SU-DHL-6 (cell line): ENCODE results near the gene MAU2.

Source experiments
- H2AFZ ChIP-seq: fragments of 200-600 bp; sonication (generic); 2 replicates; pipeline ENCODE4 v1.6.1; 2014; ENCODE audit warnings: low read depth, mild to moderate bottlenecking, moderate library complexity, mixed read lengths, antibody characterized with exemption, low read length; ENCODE audit not compliant: severe bottlenecking
- H3F3A ChIP-seq: fragments of 200-600 bp; shearing (Covaris generic); 2 replicates; pipeline ENCODE4 v1.6.0; 2016; ENCODE audit warnings: antibody characterized with exemption, mild to moderate bottlenecking; ENCODE audit not compliant: insufficient read depth
- H3K27ac ChIP-seq: fragments of 200-600 bp; sonication (generic); 2 replicates; pipeline ENCODE4 v1.5.1; 2016; ENCODE audit warnings: low read depth, mild to moderate bottlenecking, low read length, moderate library complexity, mixed read lengths
- H3K27me3 ChIP-seq: fragments of 200-600 bp; sonication (generic), shearing (Covaris generic); 2 replicates; pipeline ENCODE4 v1.6.0; 2014; ENCODE audit warnings: mild to moderate bottlenecking, low read length
- H3K36me3 ChIP-seq: fragments of 200-600 bp; sonication (generic); 2 replicates; pipeline ENCODE4 v1.6.1; 2014; ENCODE audit warnings: mild to moderate bottlenecking, low read length, mixed read lengths
- H3K4me2 ChIP-seq: fragments of 300-600, 200-600 bp; shearing (Covaris generic), sonication (generic); 2 replicates; pipeline ENCODE4 v1.6.0; 2014; ENCODE audit warnings: low read length, low read depth, mild to moderate bottlenecking; ENCODE audit not compliant: poor library complexity, severe bottlenecking
- H3K4me3 ChIP-seq: fragments of 200-600 bp; sonication (generic); 2 replicates; pipeline ENCODE4 v1.5.1; 2014; ENCODE audit warnings: antibody characterized with exemption, low read length, mild to moderate bottlenecking, mixed read lengths; ENCODE audit not compliant: insufficient read depth, poor library complexity, severe bottlenecking
- H3K79me2 ChIP-seq: fragments of 200-600 bp; sonication (generic); 2 replicates; pipeline ENCODE4 v1.6.1; 2014; ENCODE audit warnings: mild to moderate bottlenecking, low read length, moderate library complexity; ENCODE audit not compliant: insufficient read depth
- H3K9ac ChIP-seq: fragments of 200-600 bp; sonication (generic); 2 replicates; pipeline ENCODE4 v1.7.0; 2014; ENCODE audit warnings: mild to moderate bottlenecking, low read length
- H3K9me2 ChIP-seq: fragments of 200-600 bp; sonication (generic); replicated peaks from 2 replicates; pipeline ENCODE4 v1.6.1; 2014; ENCODE audit warnings: low read length; ENCODE audit not compliant: insufficient read depth
- H3K9me3 ChIP-seq: fragments of 200-600 bp; sonication (generic); 2 replicates; pipeline ENCODE4 v1.6.1; 2014; ENCODE audit warnings: low read length, mixed read lengths; ENCODE audit not compliant: insufficient read depth
- H4K20me1 ChIP-seq: fragments of 200-600 bp; sonication (generic); 2 replicates; pipeline ENCODE4 v1.6.1; 2014; ENCODE audit warnings: low read depth, mild to moderate bottlenecking, antibody characterized with exemption, low read length, moderate library complexity, mixed read lengths
- CTCF ChIP-seq: fragments of 200-600 bp; sonication (generic); IDR thresholded peaks from one replicate; pipeline ENCODE4 v1.5.1; 2017; ENCODE audit warnings: antibody characterized with exemption, mild to moderate bottlenecking, low read length, moderate library complexity; ENCODE audit not compliant: insufficient read depth, poor library complexity, severe bottlenecking
- EZH2phosphoT487 ChIP-seq: fragments of 200-600 bp; sonication (generic), shearing (Covaris generic); conservative IDR thresholded peaks from 2 replicates; pipeline ENCODE4 v1.6.1; 2018; ENCODE audit warnings: mild to moderate bottlenecking, antibody characterized with exemption, low read length, moderate library complexity, mixed read lengths

The MAU2 gene

DNA sequence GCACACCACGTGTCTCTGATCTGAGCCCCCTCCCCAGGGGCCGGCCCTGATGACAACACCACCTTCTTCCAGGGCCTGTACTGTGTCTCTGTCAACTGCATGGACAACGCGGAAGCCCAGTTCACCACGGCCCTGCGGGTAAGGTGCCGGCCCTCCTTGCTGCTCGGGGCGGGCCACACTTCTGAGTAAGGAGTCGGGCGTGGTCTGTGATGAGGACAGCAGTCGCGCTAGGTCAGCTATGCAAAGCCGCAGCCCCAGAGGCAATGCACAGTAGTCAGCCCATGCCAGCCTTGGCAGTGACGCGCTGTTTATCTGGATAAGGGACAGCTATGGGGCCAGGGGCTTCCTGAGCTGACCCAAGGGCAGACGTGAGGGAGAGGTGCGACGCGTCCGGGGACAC lies 24.6 kb downstream of the MAU2 start:
- Histone ChIP-seq H2AFZ (no peak overlapping the region), H3K4me2 (no peak overlapping the region), H4K20me1 (no peaks in the 10 kb centered on the region), H3K9ac (no peak overlapping the region), H3K27me3 (no peaks in the 10 kb centered on the region), H3K36me3 (no peaks in the 10 kb centered on the region), H3K27ac (no peak overlapping the region), H3K9me2 (no peaks in the 10 kb centered on the region), H3K9me3 (no peaks in the 10 kb centered on the region), H3K79me2 (no peaks in the 10 kb centered on the region), H3F3A (no peaks in the 10 kb centered on the region), H3K4me3 (no peak overlapping the region)
- no peak for TF ChIP-seq EZH2phosphoT487
- no peak for TF ChIP-seq CTCF

- no peaks in the 10 kb centered on the region for H3K27me3 ChIP-seq
- H3K9ac ChIP-seq = no peak overlapping the region
- H3K4me3 ChIP-seq = no peak overlapping the region
- H3K79me2 ChIP-seq = no peaks in the 10 kb centered on the region
- TF ChIP-seq EZH2phosphoT487 = no peak
- TF ChIP-seq CTCF = no peak
- no peaks in the 10 kb centered on the region for H3K9me2 ChIP-seq
- no peaks in the 10 kb centered on the region for H3K9me3 ChIP-seq
- H2AFZ ChIP-seq = no peak overlapping the region
- no peaks in the 10 kb centered on the region for H3F3A ChIP-seq
- H4K20me1 ChIP-seq = no peaks in the 10 kb centered on the region
- no peaks in the 10 kb centered on the region for H3K36me3 ChIP-seq
- H3K27ac ChIP-seq = no peak overlapping the region
- H3K4me2 ChIP-seq = no peak overlapping the region
Measured at GRCh38 chr19:19345970-19346369, 25.3 kb downstream of the MAU2 start.

GRCh38 chr19:19347401-19348110 lies 26.9 kb downstream of the MAU2 start:
- H3K4me2 ChIP-seq = no peak overlapping the region

More at GRCh38 chr19:19347401-19348110, 26.9 kb downstream of the MAU2 start:
- no peaks in the 10 kb centered on the region for H3F3A ChIP-seq
- H3K9me2 ChIP-seq = no peaks in the 10 kb centered on the region
- H3K4me3 ChIP-seq = no peak overlapping the region
- no peaks in the 10 kb centered on the region for H3K79me2 ChIP-seq
- TF ChIP-seq EZH2phosphoT487 (no peak), CTCF (no peak)
- H4K20me1 ChIP-seq = no peaks in the 10 kb centered on the region
- H3K27me3 ChIP-seq = no peaks in the 10 kb centered on the region
- H3K9ac ChIP-seq = no peak overlapping the region
- no peaks in the 10 kb centered on the region for H3K36me3 ChIP-seq
- no peak overlapping the region for H3K27ac ChIP-seq
- H2AFZ ChIP-seq = no peak overlapping the region
- no peaks in the 10 kb centered on the region for H3K9me3 ChIP-seq
